Measurements from ENCODE around the gene RUFY4.
"Not testable (repeated sequence)": the region's sequence is repeated elsewhere in the genome, so short reads cannot be mapped to it uniquely, and the experiment has no call there.

The RUFY4 gene

DNA sequence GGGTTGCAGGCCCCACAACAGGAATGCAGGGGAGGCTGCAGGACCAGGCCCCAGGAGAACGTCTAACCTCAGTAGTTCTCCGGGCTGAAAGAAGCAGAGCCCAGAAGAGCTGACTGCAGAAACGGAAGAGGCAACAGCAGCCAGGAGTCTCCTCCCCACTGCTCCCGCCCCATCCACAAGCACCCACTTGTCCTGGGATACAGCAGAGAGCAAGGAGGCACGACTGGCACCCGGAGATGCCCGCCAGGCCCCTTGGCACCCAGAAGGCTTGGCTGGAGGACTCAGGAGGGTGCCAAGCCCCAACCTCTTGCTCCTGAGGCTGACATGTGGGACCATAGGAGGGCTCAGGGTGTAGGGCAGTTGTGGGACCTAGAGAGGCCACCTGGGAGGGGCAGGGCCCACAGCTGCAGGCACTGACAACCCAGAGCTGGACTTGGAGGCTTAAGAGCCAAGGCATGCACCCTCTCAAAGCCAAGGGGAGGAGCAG, 37.2 kb upstream of the RUFY4 start:
- no peak for DNase-seq

- no peak for DNase-seq
Measured at GRCh38 chr2:218032336-218033171, 36.5 kb upstream of the RUFY4 start.

DNA sequence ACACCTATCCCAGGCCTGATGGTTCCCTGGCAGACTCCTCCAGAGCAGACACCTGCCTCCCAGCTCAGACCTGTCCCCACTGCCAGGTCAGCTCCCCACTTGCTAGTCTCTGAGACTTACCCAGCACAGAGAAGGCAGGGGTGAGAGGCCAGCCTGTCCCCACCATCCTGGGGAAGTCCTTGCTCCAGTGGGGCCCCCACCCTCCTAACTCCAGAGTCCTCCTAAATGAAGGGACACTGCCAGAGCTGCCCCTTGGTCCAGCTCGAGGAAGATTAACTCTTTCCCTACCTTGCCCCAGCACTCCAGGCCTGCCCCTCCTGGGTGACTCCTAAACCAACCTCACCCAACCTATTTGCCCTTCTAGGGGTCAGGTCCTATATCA, 35.9 kb upstream of the RUFY4 start:
- DNase-seq = no peak

DNA sequence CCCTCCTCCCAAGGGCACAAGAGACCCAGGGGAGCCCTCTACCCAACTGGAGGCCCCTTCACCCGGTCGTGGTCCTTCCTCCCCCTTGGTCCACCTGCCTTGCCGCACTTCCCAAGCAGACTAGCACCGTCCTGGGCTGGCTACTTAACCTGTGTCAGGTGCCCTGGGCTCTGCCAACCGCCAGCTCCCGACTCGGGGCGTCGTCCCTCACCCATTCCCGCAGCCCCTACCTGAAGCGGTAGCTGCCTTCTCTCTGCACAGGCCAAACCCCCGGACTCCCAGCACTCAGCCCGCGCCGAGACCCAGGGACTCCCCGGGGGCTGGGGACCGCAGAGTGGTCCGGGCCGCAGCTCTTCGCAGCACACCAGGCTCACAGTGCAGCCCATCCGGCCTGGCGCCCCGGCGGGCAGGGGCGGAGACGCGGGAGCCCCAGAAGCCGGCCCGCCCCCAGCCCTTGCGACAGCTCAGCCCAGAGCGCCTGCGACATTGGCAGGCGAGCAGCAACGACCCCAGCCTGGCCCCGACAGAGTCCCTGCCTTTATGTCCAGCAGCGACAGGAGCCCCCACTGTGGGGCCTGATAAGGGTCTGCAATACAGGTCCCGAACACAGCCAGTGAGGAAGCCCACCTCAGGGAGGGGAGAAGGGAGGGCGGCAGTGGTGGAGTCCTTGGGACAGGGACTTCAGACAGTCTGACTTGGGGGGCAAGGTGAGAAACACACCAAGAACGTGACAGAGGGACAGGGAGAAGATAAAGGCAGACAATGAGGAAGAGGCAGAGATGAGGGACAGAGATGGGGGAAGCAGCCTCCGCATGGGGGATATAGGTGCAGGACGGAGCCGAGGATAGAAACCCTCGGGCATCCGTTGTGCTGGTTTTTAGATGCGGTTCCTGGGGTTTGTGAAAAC, 35.2 kb upstream of the RUFY4 start:
- no peak for DNase-seq

DNA sequence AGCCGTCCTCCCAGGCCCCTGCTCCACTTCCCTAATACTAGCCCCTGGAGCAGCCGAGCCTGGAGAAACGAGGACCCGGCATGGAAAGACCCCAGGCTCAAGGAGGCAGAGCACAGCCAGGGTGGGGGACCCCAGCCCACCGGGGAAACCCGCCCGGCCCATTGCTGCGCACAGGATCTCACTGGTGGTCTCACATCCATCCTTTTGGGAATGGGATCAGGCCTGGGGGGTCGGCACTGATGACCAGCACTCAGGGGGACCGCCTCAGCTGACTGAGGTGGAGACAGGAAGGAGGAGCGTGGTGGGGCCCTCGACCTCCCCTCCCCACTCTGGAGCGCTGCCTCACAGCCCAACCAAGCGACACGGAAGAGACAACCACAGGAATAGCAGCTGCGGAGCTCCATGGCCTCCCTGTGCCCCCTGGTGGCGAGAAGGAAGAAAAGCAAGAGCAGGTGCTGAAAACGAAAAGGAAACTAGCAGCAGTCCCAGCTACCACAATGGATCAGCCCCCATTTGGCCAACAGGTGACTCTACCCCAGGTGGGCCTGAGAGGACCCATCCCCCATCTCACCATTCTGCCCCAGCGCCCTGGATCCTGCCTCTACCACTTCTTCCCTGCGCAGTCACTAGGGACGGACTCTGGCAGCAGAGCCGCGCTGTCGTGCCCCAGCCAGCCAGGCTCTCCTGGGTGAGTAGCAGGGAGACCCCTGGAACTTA, 34.4 kb upstream of the RUFY4 start:
- peak; percentile 61 for DNase-seq

GRCh38 chr2:218035463-218036100, 33.5 kb upstream of the RUFY4 start:
- no peak for DNase-seq

- no peak for DNase-seq
Measured at GRCh38 chr2:218036371-218036770, 32.7 kb upstream of the RUFY4 start.

- no peak for DNase-seq
Measured at GRCh38 chr2:218039171-218039570, 29.9 kb upstream of the RUFY4 start.

DNA sequence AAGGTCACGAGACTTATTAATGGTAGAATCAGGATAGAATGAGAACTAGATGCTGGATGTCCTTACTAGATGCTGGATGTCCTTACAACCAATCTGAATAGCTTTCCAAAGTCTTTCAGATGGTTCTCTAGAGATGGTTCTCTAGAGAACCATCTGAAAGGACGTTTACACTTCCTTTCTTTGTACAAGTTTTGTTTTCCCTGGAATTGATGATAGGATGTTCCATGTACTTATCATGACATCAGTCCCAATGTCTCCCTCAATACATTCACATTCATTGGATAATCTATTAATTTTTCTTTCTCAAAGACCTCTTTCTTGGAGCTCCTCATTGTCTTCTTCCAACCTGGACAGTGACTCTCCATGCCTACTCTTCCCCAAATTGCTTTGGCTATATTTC, 28.2 kb upstream of the RUFY4 start:
- no peak for DNase-seq

DNA sequence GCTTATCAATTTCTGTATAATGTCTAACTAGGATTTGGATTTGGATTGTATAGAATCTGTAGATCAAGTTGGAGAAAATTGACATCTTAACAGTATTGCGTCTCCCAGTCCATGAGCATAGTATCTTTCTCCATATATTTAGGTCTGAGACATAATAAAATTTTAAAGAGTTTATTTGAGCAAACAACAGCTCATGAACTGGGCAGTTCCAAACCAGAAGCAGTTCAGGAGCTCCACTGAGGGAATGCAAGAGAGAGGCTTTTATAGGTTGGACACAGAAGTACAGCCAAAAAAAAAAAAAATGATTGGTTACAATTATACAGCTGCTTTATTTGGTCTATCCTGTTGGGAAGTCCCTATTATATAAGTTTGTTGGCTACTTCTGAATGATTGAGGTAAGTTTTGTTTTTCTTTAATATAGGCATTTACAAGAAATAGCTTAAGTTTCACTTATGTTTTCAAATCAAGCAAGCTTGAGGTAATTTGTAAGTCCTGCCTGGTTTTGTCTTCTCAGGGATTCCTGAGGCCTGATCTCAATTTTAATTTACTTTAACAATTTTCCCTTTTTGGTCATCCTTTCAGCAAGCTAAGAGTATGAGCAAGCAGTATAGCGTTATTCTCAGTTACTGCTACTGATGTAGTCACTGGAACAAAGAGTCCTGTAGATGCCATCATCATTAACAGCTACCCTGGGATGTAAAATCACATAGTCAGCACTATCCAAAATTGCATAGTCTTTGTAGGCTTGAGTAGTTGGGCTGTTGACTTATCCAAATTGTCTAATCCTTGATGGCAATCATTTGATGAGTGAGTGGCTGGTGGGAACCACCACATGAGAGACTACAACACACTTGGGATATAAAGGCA, 27.5 kb upstream of the RUFY4 start:
- no peak for DNase-seq

DNA sequence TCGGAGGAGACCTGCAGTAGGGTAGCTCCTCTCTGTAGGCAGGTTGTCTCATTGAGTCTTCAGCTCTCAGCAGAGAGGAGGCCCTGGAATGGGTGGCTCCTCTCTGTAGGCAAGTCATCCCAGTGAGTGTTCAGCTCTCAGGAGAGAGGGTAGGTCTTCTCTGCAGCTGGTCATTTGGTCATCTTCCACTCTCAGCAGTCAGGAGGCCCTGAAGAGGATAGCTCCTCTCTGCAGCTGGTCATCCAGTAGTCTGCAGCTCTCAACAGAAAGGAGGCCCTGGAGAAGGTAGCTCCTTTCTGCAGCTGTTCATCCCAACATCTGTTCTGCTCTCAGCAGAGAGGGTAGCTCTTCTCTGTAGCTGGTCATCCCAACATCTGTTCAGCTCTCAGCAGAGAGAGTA, 26.0 kb upstream of the RUFY4 start:
- no peak for DNase-seq

DNA sequence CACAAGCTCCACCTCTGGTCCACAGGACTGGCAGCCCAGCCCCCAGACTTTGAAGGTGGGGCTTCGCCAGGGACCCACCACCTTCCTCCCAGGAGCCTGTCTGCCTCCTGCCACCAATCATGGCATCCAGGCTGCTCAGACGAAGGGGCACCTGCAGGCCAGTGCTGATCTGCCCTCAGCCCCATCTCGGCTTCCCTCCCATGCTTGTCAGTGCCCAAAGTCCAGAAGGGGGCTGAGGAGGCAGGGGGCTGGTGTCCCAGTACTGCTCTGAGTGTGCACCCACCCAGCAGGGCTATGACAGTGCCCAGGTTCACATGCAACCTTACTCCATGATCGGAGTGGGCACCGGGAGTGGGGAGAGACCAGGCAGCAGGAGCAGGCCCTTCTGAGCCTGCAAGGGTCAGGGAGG, 25.3 kb upstream of the RUFY4 start:
- no peak for DNase-seq

DNA sequence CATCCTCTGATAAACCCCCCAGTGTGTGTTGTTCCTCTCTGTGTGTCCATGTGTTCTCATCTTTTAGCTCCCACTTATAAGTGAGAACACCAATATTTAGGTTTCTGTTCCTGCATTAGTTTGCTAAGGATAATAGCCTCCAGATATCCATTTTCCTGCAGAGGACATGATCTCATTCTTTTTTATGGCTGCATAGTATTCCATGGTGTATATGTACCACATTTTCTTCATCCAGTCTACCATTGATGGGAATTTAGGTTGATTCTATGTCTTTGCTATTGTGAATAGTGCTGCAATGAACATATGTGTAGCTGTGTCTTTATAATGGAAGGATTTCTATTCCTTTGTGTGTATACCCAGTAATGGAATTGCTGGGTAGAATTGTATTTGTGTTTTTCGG, 24.5 kb upstream of the RUFY4 start:
- DNase-seq = not testable (repeated sequence)

GRCh38 chr2:218046238-218046637, 22.8 kb upstream of the RUFY4 start:
- DNase-seq = no peak

GRCh38 chr2:218047536-218048225, 21.4 kb upstream of the RUFY4 start:
- no peak for DNase-seq

- DNase-seq = no peak
Measured at GRCh38 chr2:218051903-218052302, 17.1 kb upstream of the RUFY4 start.

- DNase-seq = no peak
Measured at GRCh38 chr2:218059289-218059688, 9.8 kb upstream of the RUFY4 start.

DNA sequence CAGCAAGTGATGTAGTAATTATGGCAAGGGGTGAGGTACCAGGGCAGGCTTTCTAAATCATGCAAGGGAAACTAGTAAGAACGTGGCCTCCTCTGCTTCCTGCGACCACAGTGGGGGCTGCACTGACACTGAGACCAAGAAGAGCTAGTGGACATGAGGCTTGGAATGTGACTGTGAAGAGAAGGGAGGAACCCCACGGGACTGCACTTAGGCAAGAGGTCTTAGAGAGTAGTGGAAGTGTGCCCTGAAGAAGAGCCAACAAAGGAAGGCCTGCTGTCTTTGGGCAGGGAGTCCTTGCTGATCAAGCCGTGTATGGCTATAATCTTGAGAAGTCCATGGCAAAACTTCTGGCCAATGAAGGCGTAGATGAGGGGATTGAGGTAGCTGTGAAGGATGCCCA, 8.9 kb upstream of the RUFY4 start:
- DNase-seq = no peak

GRCh38 chr2:218060950-218061660, 7.9 kb upstream of the RUFY4 start:
- no peak for DNase-seq

GRCh38 chr2:218063486-218063885, 5.6 kb upstream of the RUFY4 start:
- DNase-seq = no peak

All from DMS153 (cell line).